Neural cell (in vitro differentiated cells): ENCODE results near the gene HEPACAM.

ENCODE experiments used
- CTCF ChIP-seq: fragments of 450-650 bp; IDR thresholded peaks from 2 replicates; pipeline ENCODE4 v1.5.1; 2014; ENCODE audit warnings: antibody characterized with exemption, mild to moderate bottlenecking, moderate library complexity; ENCODE audit not compliant: poor library complexity, severe bottlenecking
- EP300 ChIP-seq: fragments of 450-650 bp; conservative IDR thresholded peaks from 2 replicates; pipeline ENCODE4 v1.6.1; 2014; ENCODE audit warnings: antibody characterized with exemption, mild to moderate bottlenecking, moderate library complexity; ENCODE audit not compliant: poor library complexity, severe bottlenecking
- RAD21 ChIP-seq: fragments of 450-650 bp; conservative IDR thresholded peaks from 2 replicates; pipeline ENCODE4 v1.6.1; 2014; ENCODE audit warnings: antibody characterized with exemption, mild to moderate bottlenecking, moderate library complexity
- REST ChIP-seq: IDR thresholded peaks from 2 replicates; pipeline ENCODE4 v1.6.1; 2012; ENCODE audit warnings: borderline replicate concordance

DNA sequence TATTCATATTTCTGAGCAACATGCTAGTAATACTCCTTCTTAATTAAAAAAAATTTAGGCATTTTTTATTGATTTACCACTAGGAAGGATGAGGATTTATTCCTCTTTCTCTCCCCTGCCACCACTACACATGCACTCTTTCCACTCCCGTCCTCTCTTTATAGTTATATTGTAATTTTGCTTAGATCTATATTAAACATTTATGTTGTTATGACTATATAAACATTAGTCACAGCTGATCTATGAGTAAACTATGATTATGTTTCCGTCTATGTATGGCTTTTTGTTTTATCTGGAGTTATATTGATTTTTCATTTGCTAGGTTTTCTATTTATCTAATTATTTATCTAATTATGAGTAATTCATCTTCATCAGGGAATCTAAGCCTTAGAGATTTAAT lies 36.0 kb upstream of the HEPACAM start:
- TF ChIP-seq REST (no peak), CTCF (no peak), EP300 (no peak), RAD21 (no peak)
